Measurements from ENCODE around the gene GPC5. TPM values are rescaled to one million over a fixed set of nuclear protein-coding genes. Genes with fewer than 3 reads are reported as not detected.

The GPC5 gene
- polyA plus RNA-seq, 4 donors = 0.18 to 0.86 TPM; not detected in 2

DNA sequence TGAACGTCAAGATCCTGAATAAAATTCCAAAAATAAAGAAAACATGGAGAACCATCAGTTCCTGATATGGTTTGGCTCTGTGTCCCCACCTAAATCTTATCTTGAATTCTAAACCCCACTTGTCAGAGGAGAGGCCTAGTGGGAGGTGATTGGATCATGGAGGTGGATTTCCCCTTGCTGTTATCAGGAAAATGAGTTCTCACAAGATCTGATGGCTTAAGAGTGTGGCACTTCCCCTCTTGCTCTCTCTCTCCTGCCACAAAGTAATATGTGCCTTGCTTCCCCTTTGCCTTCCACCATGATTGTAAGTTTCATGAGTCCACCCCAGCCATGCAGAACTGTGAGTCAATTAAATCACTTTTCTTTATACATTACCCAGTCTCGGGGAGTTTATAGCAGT is 827.4 kb downstream of the GPC5 start:
- WGBS, 3 donors = 66 to 83% (median 76%) methylated on average over 2 of the region's 2 CpGs
- Histone ChIP-seq H3K27me3 (ENCODE audit: control insufficient read depth in 3 of 3, insufficient read depth in 3 of 3, low read length in 3 of 3) (no peaks in the 10 kb centered on the region), H3K27ac (ENCODE audit: low read depth in 1 of 3, low read length in 2 of 3) (no peak overlapping the region), H3K36me3 (ENCODE audit: control insufficient read depth in 3 of 3, insufficient read depth in 2 of 3, low read depth in 1 of 3, low read length in 3 of 3) (no peaks in the 10 kb centered on the region), H3K4me1 (ENCODE audit: control insufficient read depth in 3 of 3, insufficient read depth in 2 of 3, low read depth in 1 of 3, low read length in 2 of 3) (peaks cover 0 to 13% (median 2%) of the 10 kb centered on the region in 3 donors), H3K4me3 (ENCODE audit: low read depth in 1 of 3, low read length in 3 of 3) (no peak overlapping the region), H3K9me3 (ENCODE audit: control insufficient read depth in 2 of 2, insufficient read depth in 1 of 2, low read depth in 1 of 2, low read length in 1 of 2) (peaks cover 0 to 17% of the 10 kb centered on the region in 2 donors)
- no peak for DNase-seq
- FAIRE-seq = no peak

DNA sequence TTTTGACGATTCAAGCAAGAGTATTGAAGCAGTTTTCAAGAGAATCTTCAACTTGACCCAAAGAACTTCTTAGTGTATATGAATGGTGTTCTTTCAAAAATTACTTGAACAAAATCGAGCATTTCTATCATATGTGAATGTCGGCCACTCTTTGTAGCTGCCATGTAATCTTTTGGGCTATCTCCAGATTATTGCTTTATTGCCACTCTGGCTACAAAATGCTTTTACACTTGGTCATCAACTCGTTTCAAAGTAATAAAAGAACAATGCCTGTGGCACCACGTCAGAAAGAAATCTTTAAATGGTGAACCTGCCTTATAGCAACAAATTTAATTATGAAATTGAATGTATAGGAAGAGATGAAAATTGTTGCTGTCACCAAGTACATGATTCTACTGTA is 834.5 kb downstream of the GPC5 start:
- DNase-seq (peak; percentile 41 to 57), FAIRE-seq (no peak)
- H3K27ac ChIP-seq (ENCODE audit: low read depth in 1 of 3, low read length in 2 of 3) = no peak overlapping the region
- 13 to 56% (median 35%) methylated on average over 5 of the region's 5 CpGs for WGBS, 3 donors
- H3K9me3 ChIP-seq (ENCODE audit: control insufficient read depth in 2 of 2, insufficient read depth in 1 of 2, low read depth in 1 of 2, low read length in 1 of 2) = peaks cover 0 to 3% of the 10 kb centered on the region in 2 donors
- H3K4me3 ChIP-seq (ENCODE audit: low read depth in 1 of 3, low read length in 3 of 3) = no peak overlapping the region
- H3K4me1 ChIP-seq (ENCODE audit: control insufficient read depth in 3 of 3, insufficient read depth in 2 of 3, low read depth in 1 of 3, low read length in 2 of 3) = no peaks in the 10 kb centered on the region
- H3K27me3 ChIP-seq (ENCODE audit: control insufficient read depth in 3 of 3, insufficient read depth in 3 of 3, low read length in 3 of 3) = no peaks in the 10 kb centered on the region
- no peaks in the 10 kb centered on the region for H3K36me3 ChIP-seq (ENCODE audit: control insufficient read depth in 3 of 3, insufficient read depth in 2 of 3, low read depth in 1 of 3, low read length in 3 of 3)

DNA sequence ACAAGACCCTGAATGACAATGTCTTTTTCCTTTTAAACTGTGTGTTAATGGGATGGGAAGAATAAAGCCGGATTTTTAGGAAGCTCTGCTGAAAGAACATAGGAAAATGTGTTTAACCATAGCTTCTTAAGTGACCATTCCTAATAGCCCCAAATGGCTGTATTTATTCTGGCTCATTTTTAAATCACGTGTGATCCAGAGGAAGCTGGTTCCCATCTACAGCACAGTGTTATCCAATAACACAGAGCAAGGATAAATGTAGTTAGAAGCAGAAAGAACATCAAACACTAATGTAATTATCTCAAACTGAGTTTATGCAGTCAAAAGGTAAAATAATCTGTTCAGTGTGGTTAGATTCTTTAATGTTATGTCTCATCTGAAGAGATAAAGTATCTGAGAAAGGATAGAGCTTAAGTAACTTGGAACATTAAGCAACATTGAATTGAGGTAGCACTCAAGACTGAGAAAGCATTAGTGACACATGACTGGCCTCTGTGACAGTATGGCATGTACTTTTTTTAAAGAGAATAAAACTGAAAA is 853.3 kb downstream of the GPC5 start:
- no peak overlapping the region for H3K4me3 ChIP-seq (ENCODE audit: low read depth in 1 of 3, low read length in 3 of 3)
- no peaks in the 10 kb centered on the region for H3K4me1 ChIP-seq (ENCODE audit: control insufficient read depth in 3 of 3, insufficient read depth in 2 of 3, low read depth in 1 of 3, low read length in 2 of 3)
- WGBS, 3 donors = 57 to 75% (median 70%) methylated on average over 2 of the region's 2 CpGs
- DNase-seq (no peak), FAIRE-seq (no peak)
- H3K27ac ChIP-seq (ENCODE audit: low read depth in 1 of 3, low read length in 2 of 3) = no peak overlapping the region
- no peaks in the 10 kb centered on the region for H3K27me3 ChIP-seq (ENCODE audit: control insufficient read depth in 3 of 3, insufficient read depth in 3 of 3, low read length in 3 of 3)
- no peaks in the 10 kb centered on the region for H3K9me3 ChIP-seq (ENCODE audit: control insufficient read depth in 2 of 2, insufficient read depth in 1 of 2, low read depth in 1 of 2, low read length in 1 of 2)
- H3K36me3 ChIP-seq (ENCODE audit: control insufficient read depth in 3 of 3, insufficient read depth in 2 of 3, low read depth in 1 of 3, low read length in 3 of 3) = no peaks in the 10 kb centered on the region

DNA sequence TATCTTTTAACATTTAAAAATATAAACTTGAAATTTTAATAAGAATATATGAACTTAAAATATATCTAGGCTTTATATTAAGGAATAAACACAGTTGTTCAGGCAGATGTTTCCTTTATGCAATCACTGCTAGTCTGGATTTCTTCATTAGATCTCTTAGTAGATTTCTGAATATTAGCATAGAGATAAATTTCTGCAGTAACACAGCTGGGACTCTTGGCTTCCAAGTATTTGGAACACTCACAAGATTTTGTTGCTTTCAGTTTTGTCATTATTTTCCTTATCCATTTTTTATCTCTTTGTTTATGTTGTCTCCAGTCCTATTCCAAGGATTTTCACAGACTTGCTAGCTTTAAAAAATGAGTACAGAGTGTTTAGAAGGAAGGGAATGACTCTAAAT is 857.1 kb downstream of the GPC5 start:
- Histone ChIP-seq H3K4me3 (ENCODE audit: low read depth in 1 of 3, low read length in 3 of 3) (no peak overlapping the region), H3K36me3 (ENCODE audit: control insufficient read depth in 3 of 3, insufficient read depth in 2 of 3, low read depth in 1 of 3, low read length in 3 of 3) (no peaks in the 10 kb centered on the region), H3K27me3 (ENCODE audit: control insufficient read depth in 3 of 3, insufficient read depth in 3 of 3, low read length in 3 of 3) (no peaks in the 10 kb centered on the region), H3K27ac (ENCODE audit: low read depth in 1 of 3, low read length in 2 of 3) (no peak overlapping the region), H3K9me3 (ENCODE audit: control insufficient read depth in 2 of 2, insufficient read depth in 1 of 2, low read depth in 1 of 2, low read length in 1 of 2) (no peaks in the 10 kb centered on the region), H3K4me1 (ENCODE audit: control insufficient read depth in 3 of 3, insufficient read depth in 2 of 3, low read depth in 1 of 3, low read length in 2 of 3) (no peaks in the 10 kb centered on the region)
- DNase-seq (no peak), FAIRE-seq (no peak)

GRCh38 chr13:92256211-92256610 is 857.8 kb downstream of the GPC5 start:
- 81 to 88% (median 84%) methylated on average over 4 of the region's 4 CpGs for WGBS, 3 donors
- no peak for FAIRE-seq

DNA sequence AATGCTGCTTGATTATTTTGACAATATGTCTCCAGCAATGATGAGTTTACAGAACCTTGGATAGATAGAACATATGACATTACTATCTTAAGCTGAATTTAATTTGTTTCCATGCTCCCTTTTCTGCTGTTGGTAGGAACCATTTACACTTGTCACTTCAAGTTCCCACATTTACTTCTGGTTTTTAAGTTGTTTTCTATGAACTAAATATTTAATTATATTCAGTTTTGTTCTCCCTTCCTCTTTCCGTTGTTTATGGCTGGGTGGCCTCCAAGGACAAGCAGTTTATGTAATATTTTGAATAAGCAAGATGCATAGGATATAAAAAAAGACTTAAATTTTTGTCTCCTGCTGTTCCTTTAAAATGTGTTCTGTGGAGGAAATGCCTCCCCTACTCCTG is 860.6 kb downstream of the GPC5 start:
- WGBS, 3 donors = 41 to 66% (median 64%) methylated on average over 1 of the region's 1 CpG
- no peak for DNase-seq
- Histone ChIP-seq H3K27me3 (ENCODE audit: control insufficient read depth in 3 of 3, insufficient read depth in 3 of 3, low read length in 3 of 3) (no peaks in the 10 kb centered on the region), H3K36me3 (ENCODE audit: control insufficient read depth in 3 of 3, insufficient read depth in 2 of 3, low read depth in 1 of 3, low read length in 3 of 3) (no peaks in the 10 kb centered on the region), H3K9me3 (ENCODE audit: control insufficient read depth in 2 of 2, insufficient read depth in 1 of 2, low read depth in 1 of 2, low read length in 1 of 2) (no peaks in the 10 kb centered on the region), H3K27ac (ENCODE audit: low read depth in 1 of 3, low read length in 2 of 3) (no peak overlapping the region), H3K4me3 (ENCODE audit: low read depth in 1 of 3, low read length in 3 of 3) (no peak overlapping the region), H3K4me1 (ENCODE audit: control insufficient read depth in 3 of 3, insufficient read depth in 2 of 3, low read depth in 1 of 3, low read length in 2 of 3) (no peaks in the 10 kb centered on the region)
- no peak for FAIRE-seq

More at GRCh38 chr13:92256211-92256610, 857.8 kb downstream of the GPC5 start:
- no peak overlapping the region for H3K4me3 ChIP-seq (ENCODE audit: low read depth in 1 of 3, low read length in 3 of 3)
- H3K27me3 ChIP-seq (ENCODE audit: control insufficient read depth in 3 of 3, insufficient read depth in 3 of 3, low read length in 3 of 3) = no peaks in the 10 kb centered on the region
- no peak for DNase-seq
- H3K9me3 ChIP-seq (ENCODE audit: control insufficient read depth in 2 of 2, insufficient read depth in 1 of 2, low read depth in 1 of 2, low read length in 1 of 2) = no peaks in the 10 kb centered on the region
- no peaks in the 10 kb centered on the region for H3K4me1 ChIP-seq (ENCODE audit: control insufficient read depth in 3 of 3, insufficient read depth in 2 of 3, low read depth in 1 of 3, low read length in 2 of 3)
- H3K36me3 ChIP-seq (ENCODE audit: control insufficient read depth in 3 of 3, insufficient read depth in 2 of 3, low read depth in 1 of 3, low read length in 3 of 3) = no peaks in the 10 kb centered on the region
- H3K27ac ChIP-seq (ENCODE audit: low read depth in 1 of 3, low read length in 2 of 3) = no peak overlapping the region

- WGBS, 3 donors = 37 to 73% (median 50%) methylated on average over 1 of the region's 1 CpG
- no peak overlapping the region for H3K4me3 ChIP-seq (ENCODE audit: low read depth in 1 of 3, low read length in 3 of 3)
- no peaks in the 10 kb centered on the region for H3K27me3 ChIP-seq (ENCODE audit: control insufficient read depth in 3 of 3, insufficient read depth in 3 of 3, low read length in 3 of 3)
- FAIRE-seq (no peak), DNase-seq (no peak)
- H3K4me1 ChIP-seq (ENCODE audit: control insufficient read depth in 3 of 3, insufficient read depth in 2 of 3, low read depth in 1 of 3, low read length in 2 of 3) = no peaks in the 10 kb centered on the region
- no peaks in the 10 kb centered on the region for H3K36me3 ChIP-seq (ENCODE audit: control insufficient read depth in 3 of 3, insufficient read depth in 2 of 3, low read depth in 1 of 3, low read length in 3 of 3)
- no peaks in the 10 kb centered on the region for H3K9me3 ChIP-seq (ENCODE audit: control insufficient read depth in 2 of 2, insufficient read depth in 1 of 2, low read depth in 1 of 2, low read length in 1 of 2)
- H3K27ac ChIP-seq (ENCODE audit: low read depth in 1 of 3, low read length in 2 of 3) = no peak overlapping the region
Measured at GRCh38 chr13:92259523-92259922, 861.1 kb downstream of the GPC5 start.

DNA sequence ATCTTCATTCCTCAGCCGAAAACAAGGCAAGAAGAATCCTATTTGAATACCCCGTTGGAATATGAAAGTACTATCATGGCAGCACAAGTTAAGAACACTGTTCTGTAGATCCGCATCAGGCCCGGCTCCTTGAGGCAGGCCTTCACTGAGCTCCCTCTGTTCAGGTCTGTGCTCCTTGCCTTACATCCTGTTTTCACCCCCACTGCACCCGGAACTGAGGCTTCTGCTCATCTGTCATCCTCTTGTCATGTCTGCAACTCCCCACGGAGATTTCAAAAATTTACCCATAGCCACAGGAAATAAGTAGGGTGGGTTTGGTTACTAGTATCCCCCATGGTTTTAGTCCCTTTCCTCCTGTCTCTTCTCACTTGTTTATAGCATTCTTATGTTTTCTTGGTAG is 861.9 kb downstream of the GPC5 start:
- no peak overlapping the region for H3K27ac ChIP-seq (ENCODE audit: low read depth in 1 of 3, low read length in 2 of 3)
- 75 to 86% (median 80%) methylated on average over 6 of the region's 6 CpGs for WGBS, 3 donors
- no peaks in the 10 kb centered on the region for H3K36me3 ChIP-seq (ENCODE audit: control insufficient read depth in 3 of 3, insufficient read depth in 2 of 3, low read depth in 1 of 3, low read length in 3 of 3)
- FAIRE-seq (no peak), DNase-seq (no peak)
- H3K4me3 ChIP-seq (ENCODE audit: low read depth in 1 of 3, low read length in 3 of 3) = no peak overlapping the region
- no peaks in the 10 kb centered on the region for H3K4me1 ChIP-seq (ENCODE audit: control insufficient read depth in 3 of 3, insufficient read depth in 2 of 3, low read depth in 1 of 3, low read length in 2 of 3)
- no peaks in the 10 kb centered on the region for H3K27me3 ChIP-seq (ENCODE audit: control insufficient read depth in 3 of 3, insufficient read depth in 3 of 3, low read length in 3 of 3)
- H3K9me3 ChIP-seq (ENCODE audit: control insufficient read depth in 2 of 2, insufficient read depth in 1 of 2, low read depth in 1 of 2, low read length in 1 of 2) = no peaks in the 10 kb centered on the region

GRCh38 chr13:92262100-92262788 is 863.8 kb downstream of the GPC5 start:
- 60 to 73% (median 62%) methylated on average over 3 of the region's 3 CpGs for WGBS, 3 donors
- no peak for FAIRE-seq
- H3K27me3 ChIP-seq (ENCODE audit: control insufficient read depth in 3 of 3, insufficient read depth in 3 of 3, low read length in 3 of 3) = no peaks in the 10 kb centered on the region

More at GRCh38 chr13:92262100-92262788, 863.8 kb downstream of the GPC5 start:
- no peaks in the 10 kb centered on the region for H3K36me3 ChIP-seq (ENCODE audit: control insufficient read depth in 3 of 3, insufficient read depth in 2 of 3, low read depth in 1 of 3, low read length in 3 of 3)
- no peaks in the 10 kb centered on the region for H3K9me3 ChIP-seq (ENCODE audit: control insufficient read depth in 2 of 2, insufficient read depth in 1 of 2, low read depth in 1 of 2, low read length in 1 of 2)
- no peak overlapping the region for H3K27ac ChIP-seq (ENCODE audit: low read depth in 1 of 3, low read length in 2 of 3)
- no peak for DNase-seq
- no peaks in the 10 kb centered on the region for H3K4me1 ChIP-seq (ENCODE audit: control insufficient read depth in 3 of 3, insufficient read depth in 2 of 3, low read depth in 1 of 3, low read length in 2 of 3)
- no peak overlapping the region for H3K4me3 ChIP-seq (ENCODE audit: low read depth in 1 of 3, low read length in 3 of 3)

Measured in small intestine (tissue), 7 donors.